Smooth muscle cell (in vitro differentiated cells): ENCODE data around the gene PRKCD. TPM values are rescaled to one million over a fixed set of nuclear protein-coding genes. Genes with fewer than 3 reads are reported as not detected.

Experiments
- DNase-seq: peaks from one replicate; lab custom pipeline; 2025; ENCODE audit not compliant: unreplicated experiment; lab: John Stamatoyannopoulos, UW
- H2AFZ ChIP-seq: fragments of 200-600 bp; sonication (generic); 2 replicates; pipeline ENCODE4 v1.6.0; 2016; ENCODE audit warnings: antibody characterized with exemption, low read depth, mild to moderate bottlenecking
- H3F3A ChIP-seq: fragments of 200-600 bp; sonication (generic); 2 replicates; pipeline ENCODE4 v1.6.0; 2017; ENCODE audit warnings: antibody characterized with exemption, low read depth
- H3K27ac ChIP-seq: fragments of 200-600 bp; sonication (generic); 2 replicates; pipeline ENCODE4 v1.5.1; 2016; ENCODE audit warnings: low read depth, mild to moderate bottlenecking
- H3K27me3 ChIP-seq: fragments of 200-600 bp; sonication (generic); 2 replicates; pipeline ENCODE4 v1.6.1; 2016; ENCODE audit warnings: low read depth, mild to moderate bottlenecking
- H3K36me3 ChIP-seq: fragments of 200-600 bp; sonication (generic); 2 replicates; pipeline ENCODE4 v1.5.1; 2016; ENCODE audit warnings: low read depth
- H3K4me1 ChIP-seq: fragments of 200-600 bp; sonication (generic); 2 replicates; pipeline ENCODE4 v1.5.1; 2016; ENCODE audit warnings: low read depth
- H3K4me2 ChIP-seq: fragments of 200-600 bp; sonication (generic); 2 replicates; pipeline ENCODE4 v1.6.0; 2016; ENCODE audit warnings: mild to moderate bottlenecking
- H3K4me3 ChIP-seq: fragments of 200-600 bp; sonication (generic); 2 replicates; pipeline ENCODE4 v1.5.1; 2016; ENCODE audit warnings: mild to moderate bottlenecking
- H3K79me2 ChIP-seq: fragments of 200-600 bp; sonication (generic); 2 replicates; pipeline ENCODE4 v1.6.0; 2016; ENCODE audit warnings: low read depth, mild to moderate bottlenecking
- H3K9ac ChIP-seq: fragments of 200-600 bp; sonication (generic); 2 replicates; pipeline ENCODE4 v1.6.0; 2016; ENCODE audit warnings: low read depth
- H3K9me3 ChIP-seq: fragments of 200-600 bp; sonication (generic); replicated peaks from 2 replicates; pipeline ENCODE4 v1.5.1; 2016; ENCODE audit warnings: low read depth
- H4K20me1 ChIP-seq: fragments of 200-600 bp; sonication (generic); 2 replicates; pipeline ENCODE4 v1.6.0; 2016; ENCODE audit warnings: low read depth
- CTCF ChIP-seq: fragments of 200-600 bp; sonication (generic); IDR thresholded peaks from 2 replicates; pipeline ENCODE4 v1.5.1; 2017; ENCODE audit warnings: borderline replicate concordance, mild to moderate bottlenecking, antibody characterized with exemption; ENCODE audit not compliant: insufficient read depth, poor library complexity, severe bottlenecking
- WGBS: methylation state at CpG from one replicate; pipeline ENCODE4 v1.1.7; 2016; ENCODE audit warnings: low lambda C conversion rate; 5-methylcytosine and 5-hydroxymethylcytosine counted together
- polyA plus RNA-seq: library from polyadenylated mRNA; unstranded; fragments of >200 nt; fragmentation: Nextera tagmentation; extraction: Ambion mirVana; gene quantifications from 2 replicates; pipeline ENCODE4 v1.2.1, GENCODE V29; 2016
- total RNA-seq: library from RNA; depleted of rRNA; stranded (reverse); fragments of >200 nt; gene quantifications from 2 replicates; pipeline ENCODE4 v1.2.3, GENCODE V29; 2014

PRKCD gene
- total and polyA plus RNA-seq, 2 experiments from 2014 or later, result 6.1 to 22.5 TPM

- DNase-seq, result no peak
- Histone ChIP-seq H2AFZ (no peak overlapping the region), H4K20me1 (no peaks in the 10 kb centered on the region), H3K4me3 (no peak overlapping the region), H3K27me3 (no peaks in the 10 kb centered on the region), H3K27ac (no peak overlapping the region), H3K36me3 (no peaks in the 10 kb centered on the region), H3K9ac (no peak overlapping the region), H3K9me3 (no peaks in the 10 kb centered on the region), H3K4me1 (peaks cover 5% of the 10 kb centered on the region), H3K79me2 (no peaks in the 10 kb centered on the region), H3K4me2 (no peak overlapping the region), H3F3A (no peaks in the 10 kb centered on the region)
- no peak for TF ChIP-seq CTCF
- WGBS, result 88% methylated on average over 7 of the region's 7 CpGs
Observed at GRCh38 chr3:53198996-53199395, 38.0 kb downstream of the PRKCD start.

GRCh38 chr3:53199834-53200233, 38.8 kb downstream of the PRKCD start:
- Histone ChIP-seq H3K9me3 (no peaks in the 10 kb centered on the region), H3F3A (no peaks in the 10 kb centered on the region), H3K27ac (no peak overlapping the region), H3K79me2 (no peaks in the 10 kb centered on the region), H3K4me3 (no peak overlapping the region), H3K4me2 (no peak overlapping the region), H3K36me3 (no peaks in the 10 kb centered on the region), H4K20me1 (no peaks in the 10 kb centered on the region), H2AFZ (no peak overlapping the region), H3K4me1 (peaks cover 5% of the 10 kb centered on the region), H3K9ac (no peak overlapping the region), H3K27me3 (no peaks in the 10 kb centered on the region)
- 75% methylated on average over 3 of the region's 3 CpGs for WGBS
- DNase-seq, result no peak
- no peak for TF ChIP-seq CTCF

- Histone ChIP-seq H3K4me2 (no peak overlapping the region), H3F3A (no peaks in the 10 kb centered on the region), H3K4me1 (peaks cover 5% of the 10 kb centered on the region), H3K27ac (no peak overlapping the region), H3K9ac (no peak overlapping the region), H4K20me1 (no peaks in the 10 kb centered on the region), H3K9me3 (no peaks in the 10 kb centered on the region), H3K27me3 (no peaks in the 10 kb centered on the region), H3K4me3 (no peak overlapping the region), H3K79me2 (no peaks in the 10 kb centered on the region), H2AFZ (no peak overlapping the region), H3K36me3 (no peaks in the 10 kb centered on the region)
- TF ChIP-seq CTCF, result no peak
- DNase-seq, result no peak
- 90% methylated on average over 19 of the region's 19 CpGs for WGBS
Observed at GRCh38 chr3:53200501-53201498, 39.8 kb downstream of the PRKCD start.
